SK-N-SH treated with all-trans-retinoic acid at 6 μM for 48 hours (cell line): ENCODE results near the gene TMPRSS12.

Experiments used
- ATAC-seq: fragments of 200-7000 bp; cut with Tn5 transposase; 3 replicates; pipeline ENCODE4 v1.9.1; 2020; ENCODE audit warnings: mild to moderate bottlenecking, moderate library complexity
- ARNTL ChIP-seq: fragments of 450-650 bp; formaldehyde crosslinking; IDR thresholded peaks from 2 replicates; pipeline ENCODE4 v1.5.0; 2020; ENCODE audit warnings: low read depth, mild to moderate bottlenecking, moderate library complexity, borderline replicate concordance
- BACH2 ChIP-seq: fragments of 250-450 bp; sonication (Bioruptor Pico); IDR thresholded peaks from 2 replicates; pipeline ENCODE4 v1.9.0; 2021; ENCODE audit warnings: mild to moderate bottlenecking, borderline replicate concordance
- CSDC2 ChIP-seq: fragments of 250-450 bp; sonication (Bioruptor Pico); IDR thresholded peaks from 2 replicates; pipeline ENCODE4 v1.5.0; 2020; ENCODE audit warnings: mild to moderate bottlenecking, moderate library complexity
- CSRNP3 ChIP-seq: fragments of 250-450 bp; sonication (Bioruptor Pico); IDR thresholded peaks from 2 replicates; pipeline ENCODE4 v1.5.1; 2021; ENCODE audit warnings: mild to moderate bottlenecking, moderate library complexity
- ESRRG ChIP-seq: fragments of 250-450 bp; sonication (Bioruptor Pico); IDR thresholded peaks from 2 replicates; pipeline ENCODE4 v1.6.1; 2021; ENCODE audit warnings: mild to moderate bottlenecking
- GLIS3 ChIP-seq: fragments of 250-450 bp; sonication (Bioruptor Pico); IDR thresholded peaks from 2 replicates; pipeline ENCODE4 v1.5.0; 2020; ENCODE audit warnings: mild to moderate bottlenecking, moderate library complexity
- ISL1 ChIP-seq: fragments of 250-450 bp; sonication (Bioruptor Pico); IDR thresholded peaks from 2 replicates; pipeline ENCODE4 v2.1.2; 2022; ENCODE audit warnings: mild to moderate bottlenecking, moderate library complexity
- OSR1 ChIP-seq: fragments of 250-450 bp; sonication (Bioruptor Pico); IDR thresholded peaks from 2 replicates; pipeline ENCODE4 v1.8.0; 2022; ENCODE audit warnings: moderate library complexity, mild to moderate bottlenecking, inconsistent platforms
- PATZ1 ChIP-seq: fragments of 250-450 bp; sonication (Bioruptor Pico); IDR thresholded peaks from 2 replicates; pipeline ENCODE4 v1.8.0; 2020; ENCODE audit warnings: mild to moderate bottlenecking, moderate library complexity, borderline replicate concordance
- POU6F1 ChIP-seq: fragments of 250-450 bp; sonication (Bioruptor Pico); IDR thresholded peaks from 2 replicates; pipeline ENCODE4 v1.8.0; 2021; ENCODE audit warnings: low read depth, mild to moderate bottlenecking, moderate library complexity, borderline replicate concordance
- PPARA ChIP-seq: fragments of 250-450 bp; sonication (Bioruptor Pico); IDR thresholded peaks from 2 replicates; pipeline ENCODE4 v1.5.0; 2020; ENCODE audit warnings: mild to moderate bottlenecking, borderline replicate concordance
- SNAI2 ChIP-seq: fragments of 250-450 bp; sonication (Bioruptor Pico); IDR thresholded peaks from 2 replicates; pipeline ENCODE4 v1.5.0; 2020; ENCODE audit warnings: mild to moderate bottlenecking, moderate library complexity
- TOX ChIP-seq: fragments of 250-450 bp; sonication (Bioruptor Pico); IDR thresholded peaks from 2 replicates; pipeline ENCODE4 v1.8.0; 2021; ENCODE audit warnings: mild to moderate bottlenecking, moderate library complexity, borderline replicate concordance
- ZC3H10 ChIP-seq: fragments of 250-450 bp; sonication (Bioruptor Pico); IDR thresholded peaks from 2 replicates; pipeline ENCODE4 v1.5.1; 2021; ENCODE audit warnings: mild to moderate bottlenecking, moderate library complexity
- ZFP3 ChIP-seq: fragments of 250-450 bp; sonication (Bioruptor Pico); IDR thresholded peaks from 2 replicates; pipeline ENCODE4 v1.5.0; 2020; ENCODE audit warnings: mild to moderate bottlenecking, moderate library complexity
- ZFP30 ChIP-seq: fragments of 450-650 bp; formaldehyde crosslinking; IDR thresholded peaks from 2 replicates; pipeline ENCODE4 v1.5.0; 2022; ENCODE audit warnings: mild to moderate bottlenecking, moderate library complexity
- ZNF565 ChIP-seq: fragments of 450-650 bp; formaldehyde crosslinking; conservative IDR thresholded peaks from 2 replicates; pipeline ENCODE4 v1.5.0; 2020; ENCODE audit warnings: low read depth, mild to moderate bottlenecking, moderate library complexity
- ZNF70 ChIP-seq: fragments of 450-650 bp; formaldehyde crosslinking; IDR thresholded peaks from 2 replicates; pipeline ENCODE4 v1.5.0; 2020; ENCODE audit warnings: mild to moderate bottlenecking, moderate library complexity
- ZNF8 ChIP-seq: fragments of 450-650 bp; formaldehyde crosslinking; IDR thresholded peaks from 2 replicates; pipeline ENCODE4 v1.5.0; 2020; ENCODE audit warnings: mild to moderate bottlenecking, moderate library complexity
- TF ChIP-seq, protein P1 (sequence below): fragments of 250-450 bp; sonication (Bioruptor Pico); IDR thresholded peaks from 2 replicates; pipeline ENCODE4 v1.5.0; 2020; ENCODE audit warnings: mild to moderate bottlenecking, moderate library complexity
- TF ChIP-seq, protein P2 (sequence below): fragments of 250-450 bp; sonication (Bioruptor Pico); IDR thresholded peaks from 2 replicates; pipeline ENCODE4 v1.5.1; 2020; ENCODE audit warnings: low read depth, mild to moderate bottlenecking, moderate library complexity

The TMPRSS12 gene

DNA sequence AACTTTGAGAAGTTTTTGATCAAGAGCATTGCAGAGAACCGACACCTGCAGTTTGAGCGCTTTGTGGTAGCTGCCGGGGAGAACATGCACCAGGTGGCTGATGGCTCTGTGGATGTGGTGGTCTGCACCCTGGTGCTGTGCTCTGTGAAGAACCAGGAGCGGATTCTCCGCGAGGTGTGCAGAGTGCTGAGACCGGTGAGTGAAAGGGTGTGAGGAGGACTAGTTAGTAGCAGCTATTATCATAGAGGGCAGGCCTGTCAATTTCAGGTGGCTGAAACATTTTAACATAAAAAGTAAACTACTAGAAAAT lies 82.6 kb downstream of the TMPRSS12 start:
- peak; percentile 14 for ATAC-seq
- TF ChIP-seq ZC3H10: no peak
- no peak for TF ChIP-seq PATZ1
- no peak for TF ChIP-seq GLIS3
- no peak for TF ChIP-seq ZFP3 (CRISPR knock-in tag)
- no peak for TF ChIP-seq ESRRG (CRISPR knock-in tag)
- no peak for TF ChIP-seq CSDC2
- TF ChIP-seq BACH2 (CRISPR knock-in tag): no peak
- TF ChIP-seq ZFP30 (CRISPR knock-in tag): no peak
- TF ChIP-seq, protein P1, sequence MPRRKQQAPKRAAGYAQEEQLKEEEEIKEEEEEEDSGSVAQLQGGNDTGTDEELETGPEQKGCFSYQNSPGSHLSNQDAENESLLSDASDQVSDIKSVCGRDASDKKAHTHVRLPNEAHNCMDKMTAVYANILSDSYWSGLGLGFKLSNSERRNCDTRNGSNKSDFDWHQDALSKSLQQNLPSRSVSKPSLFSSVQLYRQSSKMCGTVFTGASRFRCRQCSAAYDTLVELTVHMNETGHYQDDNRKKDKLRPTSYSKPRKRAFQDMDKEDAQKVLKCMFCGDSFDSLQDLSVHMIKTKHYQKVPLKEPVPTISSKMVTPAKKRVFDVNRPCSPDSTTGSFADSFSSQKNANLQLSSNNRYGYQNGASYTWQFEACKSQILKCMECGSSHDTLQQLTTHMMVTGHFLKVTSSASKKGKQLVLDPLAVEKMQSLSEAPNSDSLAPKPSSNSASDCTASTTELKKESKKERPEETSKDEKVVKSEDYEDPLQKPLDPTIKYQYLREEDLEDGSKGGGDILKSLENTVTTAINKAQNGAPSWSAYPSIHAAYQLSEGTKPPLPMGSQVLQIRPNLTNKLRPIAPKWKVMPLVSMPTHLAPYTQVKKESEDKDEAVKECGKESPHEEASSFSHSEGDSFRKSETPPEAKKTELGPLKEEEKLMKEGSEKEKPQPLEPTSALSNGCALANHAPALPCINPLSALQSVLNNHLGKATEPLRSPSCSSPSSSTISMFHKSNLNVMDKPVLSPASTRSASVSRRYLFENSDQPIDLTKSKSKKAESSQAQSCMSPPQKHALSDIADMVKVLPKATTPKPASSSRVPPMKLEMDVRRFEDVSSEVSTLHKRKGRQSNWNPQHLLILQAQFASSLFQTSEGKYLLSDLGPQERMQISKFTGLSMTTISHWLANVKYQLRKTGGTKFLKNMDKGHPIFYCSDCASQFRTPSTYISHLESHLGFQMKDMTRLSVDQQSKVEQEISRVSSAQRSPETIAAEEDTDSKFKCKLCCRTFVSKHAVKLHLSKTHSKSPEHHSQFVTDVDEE (CRISPR knock-in tag): no peak
- TF ChIP-seq OSR1: no peak
- TF ChIP-seq SNAI2 (CRISPR knock-in tag): no peak
- TF ChIP-seq, protein P2, sequence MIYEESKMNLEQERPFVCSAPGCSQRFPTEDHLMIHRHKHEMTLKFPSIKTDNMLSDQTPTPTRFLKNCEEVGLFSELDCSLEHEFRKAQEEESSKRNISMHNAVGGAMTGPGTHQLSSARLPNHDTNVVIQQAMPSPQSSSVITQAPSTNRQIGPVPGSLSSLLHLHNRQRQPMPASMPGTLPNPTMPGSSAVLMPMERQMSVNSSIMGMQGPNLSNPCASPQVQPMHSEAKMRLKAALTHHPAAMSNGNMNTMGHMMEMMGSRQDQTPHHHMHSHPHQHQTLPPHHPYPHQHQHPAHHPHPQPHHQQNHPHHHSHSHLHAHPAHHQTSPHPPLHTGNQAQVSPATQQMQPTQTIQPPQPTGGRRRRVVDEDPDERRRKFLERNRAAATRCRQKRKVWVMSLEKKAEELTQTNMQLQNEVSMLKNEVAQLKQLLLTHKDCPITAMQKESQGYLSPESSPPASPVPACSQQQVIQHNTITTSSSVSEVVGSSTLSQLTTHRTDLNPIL: no peak
- no peak for TF ChIP-seq ARNTL (CRISPR knock-in tag)
- no peak for TF ChIP-seq PPARA

GRCh38 chr12:50925920-50926319 lies 83.2 kb downstream of the TMPRSS12 start:
- TF ChIP-seq, protein P1 (CRISPR knock-in tag): no peak
- no peak for TF ChIP-seq ISL1 (CRISPR knock-in tag)
- TF ChIP-seq CSRNP3 (CRISPR knock-in tag): no peak
- no peak for TF ChIP-seq ZNF8 (CRISPR knock-in tag)
- no peak for TF ChIP-seq PATZ1
- no peak for TF ChIP-seq POU6F1
- no peak for TF ChIP-seq OSR1
- TF ChIP-seq ZFP3 (CRISPR knock-in tag): no peak
- no peak for TF ChIP-seq ZNF565 (CRISPR knock-in tag)
- TF ChIP-seq TOX (CRISPR knock-in tag): no peak
- TF ChIP-seq ARNTL (CRISPR knock-in tag): no peak
- TF ChIP-seq SNAI2 (CRISPR knock-in tag): no peak
- TF ChIP-seq ZNF70: no peak
- ATAC-seq: no peak
